Liver (tissue), 9 donors: Measurements from ENCODE around the gene PTPRN2. TPM values are rescaled to one million over a fixed set of nuclear protein-coding genes. Genes with fewer than 3 reads are reported as not detected.

Experiments
- DNase-seq: peaks from one replicate; pipeline ENCODE4 v3.0.0-alpha.2; 2017; ENCODE audit warnings: low spot score
- H3K27ac ChIP-seq, 2 donors: one replicate each; pipeline ENCODE4 v1.7.0; 2013; ENCODE audit warnings: inconsistent platforms in 2 of 2, low read length in 2 of 2, control low read depth in 1 of 2, low read depth in 1 of 2, mild to moderate bottlenecking in 1 of 2
- H3K27me3 ChIP-seq, 4 donors: one replicate each; pipeline versions ENCODE4 v1.6.1 to v1.7.0; 2013; ENCODE audit warnings: low read length in 3 of 4, inconsistent platforms in 1 of 4, mild to moderate bottlenecking in 1 of 4, moderate library complexity in 1 of 4; ENCODE audit not compliant: control insufficient read depth in 4 of 4, insufficient read depth in 4 of 4
- H3K36me3 ChIP-seq, 4 donors: one replicate each; pipeline versions ENCODE4 v1.6.1 to v1.7.0; 2013; ENCODE audit warnings: low read length in 3 of 4, mild to moderate bottlenecking in 3 of 4, low read depth in 1 of 4, moderate library complexity in 1 of 4; ENCODE audit not compliant: control insufficient read depth in 4 of 4, insufficient read depth in 3 of 4
- H3K4me1 ChIP-seq, 4 donors: one replicate each; pipeline versions ENCODE4 v1.6.1 to v1.7.0; 2013; ENCODE audit warnings: low read length in 3 of 4, mild to moderate bottlenecking in 3 of 4, moderate library complexity in 1 of 4; ENCODE audit not compliant: control insufficient read depth in 4 of 4, insufficient read depth in 4 of 4
- H3K4me3 ChIP-seq, 3 donors: one replicate each; pipeline versions ENCODE4 v1.6.1 to v1.7.0; 2013; ENCODE audit warnings: low read length in 3 of 3, control low read depth in 1 of 3, low read depth in 1 of 3, mild to moderate bottlenecking in 1 of 3
- H3K9ac ChIP-seq, 2 donors: one replicate each; pipeline ENCODE4 v1.7.0; 2013; ENCODE audit warnings: low read length in 2 of 2, mild to moderate bottlenecking in 2 of 2, moderate library complexity in 2 of 2, control low read depth in 1 of 2, low read depth in 1 of 2
- H3K9me3 ChIP-seq, 4 donors: one replicate each; pipeline versions ENCODE4 v1.6.1 to v1.7.0; 2013; ENCODE audit warnings: low read length in 3 of 4; ENCODE audit not compliant: control insufficient read depth in 4 of 4
- CTCF ChIP-seq: fragments of 150-350 bp; IDR thresholded peaks from 2 replicates; pipeline ENCODE4 v1.5.1; 2017; ENCODE audit warnings: improper control_type of control experiment, low read depth, low read length; ENCODE audit not compliant: missing input control
- EGR1 ChIP-seq, 2 donors: IDR thresholded peaks; 2 replicates each; pipeline ENCODE4 v1.6.1; 2016 to 2018; ENCODE audit warnings: antibody characterized with exemption in 2 of 2, low read depth in 2 of 2
- FOXA1 ChIP-seq: IDR thresholded peaks from 2 replicates; pipeline ENCODE4 v1.6.1; 2016; ENCODE audit warnings: antibody characterized with exemption
- FOXA2 ChIP-seq: IDR thresholded peaks from 2 replicates; pipeline ENCODE4 v1.6.1; 2016; ENCODE audit warnings: antibody characterized with exemption
- GABPA ChIP-seq, 2 donors: IDR thresholded peaks in 1 of 2; conservative IDR thresholded peaks in 1 of 2; 2 replicates each; pipeline ENCODE4 v1.6.1; 2016; ENCODE audit warnings: antibody characterized with exemption in 2 of 2, mild to moderate bottlenecking in 1 of 2, moderate library complexity in 1 of 2
- HNF4A ChIP-seq, 2 donors: conservative IDR thresholded peaks; 2 replicates each; pipeline ENCODE4 v1.6.1; 2016; ENCODE audit warnings: antibody characterized with exemption in 2 of 2, mild to moderate bottlenecking in 2 of 2
- HNF4G ChIP-seq: IDR thresholded peaks from 2 replicates; pipeline ENCODE4 v1.6.1; 2016; ENCODE audit warnings: antibody characterized with exemption
- JUND ChIP-seq, 2 donors: IDR thresholded peaks; 2 replicates each; pipeline ENCODE4 v1.6.1; 2016; ENCODE audit warnings: antibody characterized with exemption in 2 of 2
- MAX ChIP-seq: IDR thresholded peaks from 2 replicates; pipeline ENCODE4 v1.6.1; 2016; ENCODE audit warnings: antibody characterized with exemption
- RAD21 ChIP-seq, 2 donors: IDR thresholded peaks; 2 replicates each; pipeline ENCODE4 v1.6.1; 2016; ENCODE audit warnings: antibody characterized with exemption in 2 of 2, mild to moderate bottlenecking in 2 of 2
- REST ChIP-seq: IDR thresholded peaks from 2 replicates; pipeline ENCODE4 v1.6.1; 2016; ENCODE audit warnings: antibody characterized with exemption, mild to moderate bottlenecking
- RXRA ChIP-seq, 2 donors: IDR thresholded peaks; 2 replicates each; pipeline ENCODE4 v1.6.1; 2017 to 2018; ENCODE audit warnings: antibody characterized with exemption in 2 of 2, mild to moderate bottlenecking in 1 of 2
- SP1 ChIP-seq: IDR thresholded peaks from 2 replicates; pipeline ENCODE4 v1.6.1; 2018; ENCODE audit warnings: antibody characterized with exemption, mild to moderate bottlenecking
- TAF1 ChIP-seq: conservative IDR thresholded peaks from 2 replicates; pipeline ENCODE4 v1.6.1; 2016; ENCODE audit warnings: antibody characterized with exemption, mild to moderate bottlenecking
- YY1 ChIP-seq: IDR thresholded peaks from 2 replicates; pipeline ENCODE4 v1.6.1; 2016; ENCODE audit warnings: antibody characterized with exemption, mild to moderate bottlenecking
- ZBTB33 ChIP-seq: IDR thresholded peaks from 2 replicates; pipeline ENCODE4 v1.6.1; 2016; ENCODE audit warnings: antibody characterized with exemption
- WGBS: extraction: QIAGEN DNeasy Blood & Tissue Kit; methylation state at CpG from one replicate; pipeline ENCODE4 v1.1.7; 2013; 5-methylcytosine and 5-hydroxymethylcytosine counted together
- polyA plus RNA-seq, 2 donors: library from polyadenylated mRNA; stranded (reverse) in 1 of 2; unstranded in 1 of 2; fragments of 200-250 nt in 1 of 2; fragments of >200 nt in 1 of 2; fragmentation: Nextera tagmentation in 1 of 2; extraction: Ambion mirVana in 1 of 2; gene quantifications; one replicate each; pipeline versions ENCODE4 v1.2.1 to v1.2.3, GENCODE V29; 2013 to 2015
- total RNA-seq, 2 donors: library from RNA; depleted of rRNA; stranded (reverse); fragments of >200 nt; gene quantifications; one replicate each; pipeline ENCODE4 v1.2.3, GENCODE V29; 2014
- donor health status: healthy.
- donor health status: healthy.
- donor health status: healthy.
- donor health status: healthy.
- donor health status: healthy.

Gene PTPRN2
- total and polyA plus RNA-seq, 4 donors = 0.75 to 1.9 (median 1.1) TPM

- 94% methylated on average over 26 of the region's 26 CpGs for WGBS
- no peak for TF ChIP-seq SP1
- TF ChIP-seq RXRA (IDR thresholded peaks at IDR 0.05) = no peak
- TF ChIP-seq MAX = no peak
- TF ChIP-seq CTCF = no peak
- no peak for TF ChIP-seq FOXA1
- Histone ChIP-seq H3K27ac (no peak overlapping the region), H3K9ac (no peak overlapping the region), H3K9me3 (no peaks in the 10 kb centered on the region), H3K36me3 (no peaks in the 10 kb centered on the region), H3K4me3 (no peak overlapping the region), H3K4me1 (no peaks in the 10 kb centered on the region), H3K27me3 (peaks cover 0 to 4% (median 0%) of the 10 kb centered on the region in 4 donors)
- DNase-seq = no peak
Observed at GRCh38 chr7:157541295-157542067, 1046.1 kb downstream of the PTPRN2 start.

GRCh38 chr7:157540606-157541294 is 1046.9 kb downstream of the PTPRN2 start:
- TF ChIP-seq YY1 = no peak
- no peak for TF ChIP-seq RXRA (IDR thresholded peaks at IDR 0.05)
- no peak for TF ChIP-seq ZBTB33
- no peak for TF ChIP-seq HNF4G
- no peak for TF ChIP-seq RAD21 (IDR thresholded peaks at IDR 0.05)
- no peak for TF ChIP-seq FOXA2
- no peak for TF ChIP-seq REST
- TF ChIP-seq JUND (IDR thresholded peaks at IDR 0.05) = no peak
- TF ChIP-seq EGR1 (IDR thresholded peaks at IDR 0.05; ENCODE audit: low read depth in 2 of 2) = no peak
- no peak for TF ChIP-seq CTCF
- no peak for TF ChIP-seq GABPA (IDR thresholded peaks at IDR 0.05 in 1 of 2, conservative IDR thresholded peaks at IDR 0.05 in 1 of 2)
- TF ChIP-seq TAF1 = no peak
- TF ChIP-seq MAX = no peak
- no peak for TF ChIP-seq HNF4A (conservative IDR thresholded peaks at IDR 0.05)
- Histone ChIP-seq H3K4me3 (no peak overlapping the region), H3K27ac (no peak overlapping the region), H3K27me3 (peaks cover 0 to 4% (median 0%) of the 10 kb centered on the region in 4 donors), H3K9ac (no peak overlapping the region), H3K36me3 (no peaks in the 10 kb centered on the region), H3K9me3 (no peaks in the 10 kb centered on the region), H3K4me1 (no peaks in the 10 kb centered on the region)
- no peak for DNase-seq
- WGBS = 87% methylated on average over 32 of the region's 32 CpGs
